Activated T-helper 2 cell treated with anti-CD3 and anti-CD28 coated beads, Interferon-gamma antibody, Interleukin-2, Interleukin-4, amounts not matched to agents 10 μg/mL and 5 μg/mL and 100 μg/mL, durations not matched to agents 14 hours and 24 hours and 36 hours (primary cell): Measurements from ENCODE around the gene ADAMTS17. TPM values are rescaled to one million over a fixed set of nuclear protein-coding genes. Genes with fewer than 3 reads are reported as not detected.
"Not testable (repeated sequence)": the region's sequence is repeated elsewhere in the genome, so short reads cannot be mapped to it uniquely, and the experiment has no call there.

Experiments
- DNase-seq: peaks from one replicate; pipeline ENCODE4 v3.0.0; 2021; ENCODE audit warnings: low spot score
- H3K27ac Mint-ChIP-seq: one replicate; pipeline ENCODE4 v1.8.0; 2021; ENCODE audit warnings: mixed read lengths
- H3K27me3 Mint-ChIP-seq: one replicate; pipeline ENCODE4 v1.8.0; 2021; ENCODE audit warnings: low read depth, mixed read lengths
- H3K36me3 Mint-ChIP-seq: one replicate; pipeline ENCODE4 v1.8.0; 2021; ENCODE audit warnings: low read depth, mixed read lengths
- H3K4me1 Mint-ChIP-seq: one replicate; pipeline ENCODE4 v1.8.0; 2021; ENCODE audit warnings: low read depth, mixed read lengths
- H3K4me3 Mint-ChIP-seq: one replicate; pipeline ENCODE4 v1.8.0; 2021; ENCODE audit warnings: low read depth, mild to moderate bottlenecking, moderate library complexity, mixed read lengths
- H3K9me3 Mint-ChIP-seq: one replicate; pipeline ENCODE4 v1.8.0; 2021; ENCODE audit warnings: mixed read lengths
- intact Hi-C: fragments of 100-400 bp; cut with micrococcal nuclease; formaldehyde crosslinking; loops from one replicate; pipeline ENCODE4 v1.15.1; 2023
- total RNA-seq: library from RNA; stranded (reverse); gene quantifications from 2 replicates; pipeline ENCODE4 v1.2.3, GENCODE V29; 2022

Gene ADAMTS17
- total RNA-seq, 1 donor from 2014 or later = 1.1 TPM

GRCh38 chr15:99986297-99987118 lies 355.3 kb downstream of the ADAMTS17 start:
- Mint-ChIP-seq H3K36me3 (no peaks in the 10 kb centered on the region), H3K4me1 (no peaks in the 10 kb centered on the region)
- intact Hi-C loops = no loop called here

GRCh38 chr15:99985878-99986277 lies 355.9 kb downstream of the ADAMTS17 start:
- no peak overlapping the region for H3K27ac Mint-ChIP-seq
- DNase-seq = no peak
- H3K4me3 Mint-ChIP-seq = no peak overlapping the region
- no peaks in the 10 kb centered on the region for H3K4me1 Mint-ChIP-seq
- no peaks in the 10 kb centered on the region for H3K27me3 Mint-ChIP-seq
- H3K9me3 Mint-ChIP-seq = no peaks in the 10 kb centered on the region
- intact Hi-C loops = no loop called here
- no peaks in the 10 kb centered on the region for H3K36me3 Mint-ChIP-seq

More at GRCh38 chr15:99986297-99987118, 355.3 kb downstream of the ADAMTS17 start:
- no peaks in the 10 kb centered on the region for H3K9me3 Mint-ChIP-seq
- no peak for DNase-seq
- no peaks in the 10 kb centered on the region for H3K27me3 Mint-ChIP-seq
- H3K27ac Mint-ChIP-seq = no peak overlapping the region
- no peak overlapping the region for H3K4me3 Mint-ChIP-seq

- DNase-seq = no peak
- no peaks in the 10 kb centered on the region for H3K36me3 Mint-ChIP-seq
- intact Hi-C loops = no loop called here
- no peak overlapping the region for H3K4me3 Mint-ChIP-seq
- no peak overlapping the region for H3K27ac Mint-ChIP-seq
- H3K4me1 Mint-ChIP-seq = no peaks in the 10 kb centered on the region
- H3K9me3 Mint-ChIP-seq = no peaks in the 10 kb centered on the region
- H3K27me3 Mint-ChIP-seq = no peaks in the 10 kb centered on the region
Observed at GRCh38 chr15:99984491-99985243, 357.1 kb downstream of the ADAMTS17 start.

- intact Hi-C loops = no loop called here
- Mint-ChIP-seq H3K4me3 (no peak overlapping the region), H3K27me3 (no peaks in the 10 kb centered on the region), H3K36me3 (no peaks in the 10 kb centered on the region), H3K9me3 (no peaks in the 10 kb centered on the region), H3K27ac (no peak overlapping the region), H3K4me1 (no peaks in the 10 kb centered on the region)
- DNase-seq = no peak
Observed at GRCh38 chr15:99983886-99984286, 357.9 kb downstream of the ADAMTS17 start.

GRCh38 chr15:99983171-99983885 lies 358.4 kb downstream of the ADAMTS17 start:
- H3K27me3 Mint-ChIP-seq = no peaks in the 10 kb centered on the region
- no peaks in the 10 kb centered on the region for H3K36me3 Mint-ChIP-seq
- no peak for DNase-seq
- no peak overlapping the region for H3K4me3 Mint-ChIP-seq
- H3K9me3 Mint-ChIP-seq = no peaks in the 10 kb centered on the region
- intact Hi-C loops = no loop called here
- no peaks in the 10 kb centered on the region for H3K4me1 Mint-ChIP-seq
- no peak overlapping the region for H3K27ac Mint-ChIP-seq

GRCh38 chr15:99982662-99983061 lies 359.1 kb downstream of the ADAMTS17 start:
- intact Hi-C loops = no loop called here
- no peak for DNase-seq
- no peaks in the 10 kb centered on the region for H3K36me3 Mint-ChIP-seq
- H3K27me3 Mint-ChIP-seq = no peaks in the 10 kb centered on the region
- H3K4me3 Mint-ChIP-seq = no peak overlapping the region
- no peaks in the 10 kb centered on the region for H3K4me1 Mint-ChIP-seq
- H3K9me3 Mint-ChIP-seq = no peaks in the 10 kb centered on the region
- no peak overlapping the region for H3K27ac Mint-ChIP-seq

- no peaks in the 10 kb centered on the region for H3K9me3 Mint-ChIP-seq
- H3K27ac Mint-ChIP-seq = no peak overlapping the region
- intact Hi-C loops = no loop called here
- no peaks in the 10 kb centered on the region for H3K27me3 Mint-ChIP-seq
- no peak overlapping the region for H3K4me3 Mint-ChIP-seq
- no peak for DNase-seq
- H3K4me1 Mint-ChIP-seq = no peaks in the 10 kb centered on the region
- no peaks in the 10 kb centered on the region for H3K36me3 Mint-ChIP-seq
Observed at GRCh38 chr15:99981839-99982658, 359.7 kb downstream of the ADAMTS17 start.

- Mint-ChIP-seq H3K27ac (no peak overlapping the region), H3K36me3 (no peaks in the 10 kb centered on the region), H3K4me3 (no peak overlapping the region), H3K9me3 (no peaks in the 10 kb centered on the region), H3K27me3 (no peaks in the 10 kb centered on the region), H3K4me1 (no peaks in the 10 kb centered on the region)
- DNase-seq = no peak
- intact Hi-C loops = no loop called here
Observed at GRCh38 chr15:99981191-99981647, 360.6 kb downstream of the ADAMTS17 start.

GRCh38 chr15:99980752-99981151 lies 361.0 kb downstream of the ADAMTS17 start:
- intact Hi-C loops = no loop called here

GRCh38 chr15:99979886-99980285 lies 361.9 kb downstream of the ADAMTS17 start:
- H3K27me3 Mint-ChIP-seq, H3K27ac Mint-ChIP-seq, H3K36me3 Mint-ChIP-seq, H3K4me1 Mint-ChIP-seq, DNase-seq, H3K9me3 Mint-ChIP-seq, intact Hi-C loops, H3K4me3 Mint-ChIP-seq: not testable (repeated sequence)

More at GRCh38 chr15:99980752-99981151, 361.0 kb downstream of the ADAMTS17 start:
- no peak for DNase-seq
- no peak overlapping the region for H3K4me3 Mint-ChIP-seq
- no peak overlapping the region for H3K27ac Mint-ChIP-seq
- H3K9me3 Mint-ChIP-seq = no peaks in the 10 kb centered on the region
- H3K36me3 Mint-ChIP-seq = no peaks in the 10 kb centered on the region
- no peaks in the 10 kb centered on the region for H3K27me3 Mint-ChIP-seq
- no peaks in the 10 kb centered on the region for H3K4me1 Mint-ChIP-seq

GRCh38 chr15:99979371-99979770 lies 362.4 kb downstream of the ADAMTS17 start:
- H3K36me3 Mint-ChIP-seq = no peaks in the 10 kb centered on the region

GRCh38 chr15:99978426-99978825 lies 363.3 kb downstream of the ADAMTS17 start:
- no peak overlapping the region for H3K4me3 Mint-ChIP-seq
- no peak for DNase-seq
- intact Hi-C loops = no loop called here
- no peak overlapping the region for H3K27ac Mint-ChIP-seq
- no peaks in the 10 kb centered on the region for H3K9me3 Mint-ChIP-seq
- no peaks in the 10 kb centered on the region for H3K36me3 Mint-ChIP-seq
- H3K27me3 Mint-ChIP-seq = no peaks in the 10 kb centered on the region
- H3K4me1 Mint-ChIP-seq = no peaks in the 10 kb centered on the region

More at GRCh38 chr15:99979371-99979770, 362.4 kb downstream of the ADAMTS17 start:
- Mint-ChIP-seq H3K4me3 (no peak overlapping the region), H3K9me3 (no peaks in the 10 kb centered on the region), H3K27me3 (no peaks in the 10 kb centered on the region), H3K4me1 (no peaks in the 10 kb centered on the region), H3K27ac (no peak overlapping the region)
- intact Hi-C loops = no loop called here
- no peak for DNase-seq
